GM12878 (cell line): ENCODE data around the gene ERC1. TPM values are rescaled to one million over a fixed set of nuclear protein-coding genes. Genes with fewer than 3 reads are reported as not detected.

ENCODE experiments used
- ATAC-seq: fragments of 200-7000 bp; cut with Tn5 transposase; 3 replicates; pipeline ENCODE4 v1.9.1; 2020; ENCODE audit warnings: mild to moderate bottlenecking, moderate library complexity
- BruUV-seq: library from RNA; stranded (reverse); fragments of 400-500 nt; replicated peaks from 2 replicates; lab custom pipeline; 2021; lab: Mats Ljungman, UMichigan
- CTCF ChIA-PET: fragments of 300-600 bp; sonication (Branson Sonifier 250); formaldehyde crosslinking; extraction: SDS; loops from one replicate; lab custom pipeline; 2021; ENCODE audit warnings: inconsistent platforms; lab: Yijun Ruan, JAX
- POLR2A ChIA-PET: fragments of 350-600 bp; formaldehyde crosslinking; extraction: SDS; loops from one replicate; lab custom pipeline; 2021; ENCODE audit warnings: inconsistent platforms; lab: Charles Lee
- RAD21 ChIA-PET: fragments of 300-600 bp; sonication (Branson Sonifier 250); formaldehyde crosslinking; loops from one replicate; lab custom pipeline; 2023; ENCODE audit warnings: antibody characterized with exemption; ENCODE audit not compliant: unreplicated experiment; lab: Charles Lee
- SMC1A ChIA-PET: fragments of 300-600 bp; sonication (Branson Sonifier 250); formaldehyde crosslinking; loops from one replicate; lab custom pipeline; 2023; ENCODE audit not compliant: unreplicated experiment, uncharacterized antibody; lab: Charles Lee
- DNase-seq: peaks from one replicate; pipeline ENCODE4 v3.0.0-alpha.2; 2011; ENCODE audit warnings: low read depth, low spot score
- FAIRE-seq: peaks from 3 replicates; lab custom pipeline; 2011; peaks lifted over from hg19 to GRCh38; lab: Jason Lieb, UNC
- H2AFZ ChIP-seq: 2 replicates; pipeline ENCODE4 v1.6.0; 2011; ENCODE audit warnings: low read depth, low read length, control low read depth; ENCODE audit not compliant: control insufficient read depth
- H3K27ac ChIP-seq: 2 replicates; pipeline ENCODE4 v1.5.1; 2011; ENCODE audit warnings: control low read depth; ENCODE audit not compliant: control insufficient read depth, insufficient read depth
- H3K27me3 ChIP-seq, 2 experiments: replicated peaks in 1 of 2; 2 replicates each; pipeline versions ENCODE4 v1.6.0 to v1.6.1; 2011; ENCODE audit warnings: low read length in 1 of 2; ENCODE audit not compliant: control insufficient read depth in 2 of 2, insufficient read depth in 2 of 2
- H3K36me3 ChIP-seq, 2 experiments: 2 replicates each; pipeline ENCODE4 v1.5.1; 2011; ENCODE audit warnings: low read length in 1 of 2; ENCODE audit not compliant: control insufficient read depth in 2 of 2, insufficient read depth in 2 of 2
- H3K4me1 ChIP-seq: 2 replicates; pipeline ENCODE4 v1.6.1; 2011; ENCODE audit warnings: mild to moderate bottlenecking, low read length, moderate library complexity, mixed read lengths; ENCODE audit not compliant: control insufficient read depth, insufficient read depth
- H3K4me2 ChIP-seq: 2 replicates; pipeline ENCODE4 v1.6.0; 2011; ENCODE audit warnings: control low read depth; ENCODE audit not compliant: control insufficient read depth, insufficient read depth
- H3K4me3 ChIP-seq: fragments of 200-600 bp; sonication (generic); 2 replicates; pipeline ENCODE4 v1.5.1; 2016
- H3K79me2 ChIP-seq: 2 replicates; pipeline ENCODE4 v1.6.0; 2011; ENCODE audit warnings: low read length; ENCODE audit not compliant: control insufficient read depth, insufficient read depth
- H3K9ac ChIP-seq: 2 replicates; pipeline ENCODE4 v1.8.0; 2011; ENCODE audit warnings: low read length, control low read depth, mixed read lengths; ENCODE audit not compliant: control insufficient read depth, insufficient read depth
- H3K9me3 ChIP-seq: replicated peaks from 3 replicates; pipeline ENCODE4 v1.5.1; 2011; ENCODE audit warnings: mild to moderate bottlenecking, low read length; ENCODE audit not compliant: control insufficient read depth, insufficient read depth
- H4K20me1 ChIP-seq: 2 replicates; pipeline ENCODE4 v1.6.0; 2011; ENCODE audit not compliant: control insufficient read depth, insufficient read depth
- BRCA1 ChIP-seq: IDR thresholded peaks from 2 replicates; pipeline ENCODE4 v1.6.1; 2011; ENCODE audit warnings: low read depth, low read length, improper control_type of control experiment
- CBX5 ChIP-seq: sonication (generic); IDR thresholded peaks from 2 replicates; pipeline ENCODE4 v1.6.1; 2016; ENCODE audit warnings: low read depth, moderate library complexity, mild to moderate bottlenecking, inconsistent platforms
- EED ChIP-seq: sonication (generic); IDR thresholded peaks from 2 replicates; pipeline ENCODE4 v1.6.1; 2016; ENCODE audit warnings: antibody characterized with exemption, low read depth
- EZH2 ChIP-seq: IDR thresholded peaks from 2 replicates; pipeline ENCODE4 v1.6.1; 2012; ENCODE audit warnings: low read depth, mild to moderate bottlenecking, control low read depth, inconsistent platforms, low read length, borderline replicate concordance; ENCODE audit not compliant: control insufficient read depth
- KDM1A ChIP-seq: fragments of 200-600 bp; sonication (generic); IDR thresholded peaks from 2 replicates; pipeline ENCODE4 v1.6.1; 2016; ENCODE audit warnings: borderline replicate concordance
- PAX8 ChIP-seq: fragments of 450-650 bp; IDR thresholded peaks from 2 replicates; pipeline ENCODE4 v1.6.1; 2017; ENCODE audit warnings: mild to moderate bottlenecking, moderate library complexity
- POU2F2 ChIP-seq: IDR thresholded peaks from 3 replicates; pipeline ENCODE4 v1.6.1; 2011; ENCODE audit warnings: low read depth, mild to moderate bottlenecking, low read length, borderline replicate concordance
- RAD21 ChIP-seq: IDR thresholded peaks from 2 replicates; pipeline ENCODE4 v1.6.1; 2011; ENCODE audit warnings: mild to moderate bottlenecking, low read depth, low read length, moderate library complexity; ENCODE audit not compliant: insufficient read depth
- SMC3 ChIP-seq: IDR thresholded peaks from 2 replicates; pipeline ENCODE4 v1.6.1; 2011; ENCODE audit warnings: low read length, improper control_type of control experiment, borderline replicate concordance
- ZNF24 ChIP-seq: fragments of 450-650 bp; IDR thresholded peaks from 2 replicates; pipeline ENCODE4 v1.6.1; 2017; ENCODE audit warnings: antibody characterized with exemption, mild to moderate bottlenecking
- WGBS: methylation state at CpG from one replicate; pipeline ENCODE4 v1.1.6; 2016; ENCODE audit warnings: low lambda C conversion rate; ENCODE audit not compliant: insufficient replicate concordance, insufficient coverage; ENCODE audit errors: missing lambda C conversion rate; 5-methylcytosine and 5-hydroxymethylcytosine counted together
- in situ Hi-C: fragments of 300-500 bp; cut with MboI; formaldehyde crosslinking; loops from 9 replicates; pipeline ENCODE4 v1.14.3; 2018; ENCODE audit warnings: mixed read lengths
- intact Hi-C: fragments of 100-400 bp; cut with micrococcal nuclease; formaldehyde crosslinking; loops from one replicate; pipeline ENCODE4 v1.14.2; 2022; ENCODE audit not compliant: unreplicated experiment
- polyA plus RNA-seq, 11 experiments: library from polyadenylated mRNA; depleted of rRNA in 4 of 11; unstranded in 6 of 11; stranded (reverse) in 5 of 11; fragments of >200 nt; fragmentation: Nextera tagmentation in 4 of 11; fragmentation: Illumina TruSeq in 1 of 11; extraction: Ambion mirVana in 4 of 11; extraction: Trizol in 1 of 11; gene quantifications; 1 replicate in 1 of 11; 2 replicates in 10 of 11; pipeline versions ENCODE4 v1.2.1 to v1.2.3, GENCODE V29; 2011 to 2016; ENCODE audit warnings: inconsistent platforms in 2 of 11, missing spikeins in 2 of 11, low read depth in 1 of 11
- total RNA-seq, 4 experiments: library from RNA; depleted of rRNA in 3 of 4; stranded (reverse); fragments of >200 nt in 3 of 4; fragmentation: Illumina TruSeq in 1 of 4; extraction: Trizol in 1 of 4; gene quantifications; 2 replicates each; pipeline versions ENCODE4 v1.2.1 to v1.2.3, GENCODE V29; 2013 to 2021

ERC1 gene
- total and polyA plus RNA-seq, 10 of the 15 experiments (the other 5 are each of a cell fraction or from before 2014, with no cell fraction given) = 0.75 to 8.0 (median 5.0) TPM

GRCh38 chr12:1395421-1395955 is 404.5 kb downstream of the ERC1 start:
- TF ChIP-seq PAX8 (no peak), CBX5 (no peak), POU2F2 (no peak), BRCA1 (no peak), EED (no peak), KDM1A (no peak), EZH2 (no peak)
- Histone ChIP-seq H2AFZ (no peak overlapping the region), H3K9ac (no peak overlapping the region), H4K20me1 (no peaks in the 10 kb centered on the region), H3K27me3 (no peaks in the 10 kb centered on the region; a peak in 1 of 4 replicates), H3K4me2 (no peak overlapping the region), H3K4me3 (no peak overlapping the region), H3K27ac (no peak overlapping the region), H3K9me3 (no peaks in the 10 kb centered on the region; the same call in 2 of the 3 replicates), H3K36me3 (no peaks in the 10 kb centered on the region), H3K4me1 (no peaks in the 10 kb centered on the region), H3K79me2 (no peaks in the 10 kb centered on the region)
- RAD21 ChIA-PET = interaction anchor here (1.3 kb wide), 1 partner anchor 277 kb away, joined by 7 read pairs; no protein-coding TSS in a partner anchor
- CTCF ChIA-PET = interaction anchor here (1.0 to 1.6 kb wide), 3 partner anchors 12 to 277 kb away, joined by 3 to 6 read pairs (median 3); no protein-coding TSS in a partner anchor
- SMC1A ChIA-PET = interaction anchor here (1.6 kb wide), 1 partner anchor 27 kb away, joined by 7 read pairs; no protein-coding TSS in a partner anchor
- DNase-seq (no peak), ATAC-seq (no peak), FAIRE-seq (no peak)
- POLR2A ChIA-PET = interaction anchor here (0.5 kb wide), 1 partner anchor 285 kb away, joined by 4 read pairs; no protein-coding TSS in a partner anchor
- no TSS peak for BruUV-seq
- intact Hi-C loops (no loop called here), in situ Hi-C loops (no loop called here)
- WGBS = 54% methylated on average over 4 of the region's 4 CpGs

- Histone ChIP-seq H3K4me2 (no peak overlapping the region), H3K27me3 (no peaks in the 10 kb centered on the region), H3K36me3 (no peaks in the 10 kb centered on the region), H3K9ac (no peak overlapping the region), H3K4me1 (no peaks in the 10 kb centered on the region), H3K4me3 (no peak overlapping the region), H4K20me1 (no peaks in the 10 kb centered on the region), H2AFZ (no peak overlapping the region), H3K79me2 (no peaks in the 10 kb centered on the region), H3K27ac (no peak overlapping the region), H3K9me3 (no peaks in the 10 kb centered on the region)
- ATAC-seq (no peak), FAIRE-seq (no peak), DNase-seq (no peak)
- SMC1A ChIA-PET = no interaction called here
- TF ChIP-seq SMC3 = peak; percentile 20; the same call in 1 of the 2 replicates
- no peak for TF ChIP-seq ZNF24
- peak; percentile 40 for TF ChIP-seq RAD21
- RAD21 ChIA-PET = no interaction called here
- CTCF ChIA-PET = no interaction called here
- 72% methylated on average over 3 of the region's 3 CpGs for WGBS
- in situ Hi-C loops (no loop called here), intact Hi-C loops (loop anchor here (1.0 kb wide), 1 partner anchor 185 kb away; no protein-coding TSS in a partner anchor)
- BruUV-seq = no TSS peak
- POLR2A ChIA-PET = no interaction called here
Measured at GRCh38 chr12:1398673-1399072, 407.6 kb downstream of the ERC1 start.
